GM19455 (cell line): ENCODE measurements around the gene PYGB.

ENCODE experiments used
- ATAC-seq: cut with Tn5 transposase; IDR thresholded peaks from one replicate; pipeline ENCODE4 v1.9.1; 2021; ENCODE audit not compliant: unreplicated experiment

PYGB gene

DNA sequence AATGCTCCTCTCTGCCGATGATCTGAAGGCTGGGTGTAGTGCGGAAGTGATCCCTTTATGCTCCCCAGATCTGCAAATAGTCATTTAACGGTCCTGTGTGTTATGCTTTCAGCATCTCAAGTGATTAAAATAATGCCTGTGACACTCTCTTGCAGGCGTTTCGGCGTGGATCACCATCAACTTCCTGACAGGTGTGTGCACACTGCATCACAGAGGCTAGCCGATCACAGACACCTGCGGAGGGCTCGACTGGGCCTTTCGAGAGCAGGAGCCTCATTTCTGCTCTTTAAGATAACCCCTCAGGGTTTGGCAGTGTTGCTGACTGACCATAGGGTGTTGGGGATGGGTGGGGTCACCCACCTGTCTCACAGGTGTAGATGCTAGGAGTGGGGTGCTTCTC, 32.4 kb upstream of the PYGB start:
- ATAC-seq = no peak

- ATAC-seq = no peak
Observed at GRCh38 chr20:25216199-25216945, 31.5 kb upstream of the PYGB start.

- ATAC-seq = no peak
Observed at GRCh38 chr20:25217161-25218108, 30.4 kb upstream of the PYGB start.

GRCh38 chr20:25218109-25218486, 29.8 kb upstream of the PYGB start:
- no peak for ATAC-seq

- no peak for ATAC-seq
Observed at GRCh38 chr20:25218492-25218891, 29.4 kb upstream of the PYGB start.

- no peak for ATAC-seq
Observed at GRCh38 chr20:25219365-25219764, 28.5 kb upstream of the PYGB start.

DNA sequence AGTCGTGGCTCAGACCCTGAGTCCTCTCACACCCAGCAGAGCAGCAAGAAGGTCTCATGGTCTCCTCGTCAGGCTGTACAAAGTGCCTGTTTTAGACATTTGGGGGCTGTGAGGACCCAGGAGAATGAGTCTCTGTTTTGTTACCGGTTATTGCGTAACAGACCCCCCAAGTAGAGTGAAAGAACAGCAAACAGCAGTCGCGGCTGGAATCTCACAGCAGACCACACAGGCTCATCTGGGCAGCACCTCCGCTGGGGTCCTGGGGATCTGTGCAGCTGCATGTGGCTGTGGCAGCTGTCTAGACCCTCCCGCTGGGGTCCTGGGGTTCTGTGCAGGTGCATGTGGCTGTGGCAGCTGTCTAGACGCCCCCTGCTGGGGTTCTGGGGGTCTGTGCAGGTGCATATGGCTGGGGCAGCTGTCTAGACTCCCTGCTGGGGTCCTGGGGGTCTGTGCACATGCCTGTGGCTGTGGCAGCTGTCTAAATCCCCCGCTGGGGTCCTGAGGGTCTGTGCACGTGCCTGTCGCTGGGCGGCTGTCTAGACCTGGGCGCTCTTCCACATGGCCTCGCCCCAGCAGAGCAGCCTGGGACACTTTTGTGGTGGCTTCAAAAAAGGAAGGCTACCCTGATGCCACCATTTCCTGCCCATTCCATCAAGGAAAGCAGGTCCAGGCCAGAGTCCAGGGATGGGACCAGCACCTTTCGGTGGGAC, 27.7 kb upstream of the PYGB start:
- no peak for ATAC-seq

- no peak for ATAC-seq
Observed at GRCh38 chr20:25220810-25221591, 26.9 kb upstream of the PYGB start.

DNA sequence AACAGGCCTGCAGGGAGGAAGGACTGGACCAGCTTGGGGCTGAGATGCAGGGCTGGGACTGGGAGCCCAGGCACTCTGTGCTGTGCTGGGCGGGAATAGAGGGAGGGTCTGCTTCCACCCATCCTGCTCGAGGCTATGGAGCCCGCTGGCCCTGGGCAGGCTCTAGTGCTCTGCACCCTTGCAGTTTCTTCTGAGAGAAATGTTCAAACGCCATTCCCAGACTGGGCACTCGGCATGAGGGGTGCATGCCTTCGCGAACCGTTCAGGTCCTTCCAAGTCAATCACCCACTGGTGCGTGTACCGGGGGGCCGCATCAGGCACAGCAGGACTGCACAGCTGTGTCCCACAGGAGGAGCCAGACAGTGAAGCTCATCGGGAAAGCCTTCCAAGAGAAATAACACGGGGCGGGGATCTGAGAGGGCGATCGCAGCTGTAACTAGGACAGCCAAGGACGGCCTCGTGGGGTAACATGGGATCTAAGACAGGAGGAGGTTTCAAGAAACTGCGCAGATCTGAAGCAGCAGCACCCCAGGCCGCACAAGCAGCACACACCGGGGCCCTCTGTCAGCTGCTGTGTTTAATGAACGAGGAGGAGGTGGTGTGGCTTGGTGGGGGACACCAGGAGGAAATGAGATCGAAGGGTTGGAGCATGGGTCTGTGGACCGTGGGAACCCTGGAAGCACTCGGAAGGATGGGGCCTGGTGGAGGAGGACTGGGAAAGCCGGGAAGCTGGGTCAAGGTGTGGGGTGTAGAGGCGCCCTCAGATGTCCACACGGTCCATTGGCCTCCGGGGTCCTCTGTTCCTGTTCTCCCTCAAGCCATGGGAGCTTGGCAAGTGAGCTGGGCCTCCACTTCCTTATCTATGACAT, 26.1 kb upstream of the PYGB start:
- no peak for ATAC-seq

- ATAC-seq = no peak
Observed at GRCh38 chr20:25222461-25223178, 25.3 kb upstream of the PYGB start.

GRCh38 chr20:25223179-25223661, 24.7 kb upstream of the PYGB start:
- no peak for ATAC-seq

- no peak for ATAC-seq
Observed at GRCh38 chr20:25223765-25224720, 23.8 kb upstream of the PYGB start.

DNA sequence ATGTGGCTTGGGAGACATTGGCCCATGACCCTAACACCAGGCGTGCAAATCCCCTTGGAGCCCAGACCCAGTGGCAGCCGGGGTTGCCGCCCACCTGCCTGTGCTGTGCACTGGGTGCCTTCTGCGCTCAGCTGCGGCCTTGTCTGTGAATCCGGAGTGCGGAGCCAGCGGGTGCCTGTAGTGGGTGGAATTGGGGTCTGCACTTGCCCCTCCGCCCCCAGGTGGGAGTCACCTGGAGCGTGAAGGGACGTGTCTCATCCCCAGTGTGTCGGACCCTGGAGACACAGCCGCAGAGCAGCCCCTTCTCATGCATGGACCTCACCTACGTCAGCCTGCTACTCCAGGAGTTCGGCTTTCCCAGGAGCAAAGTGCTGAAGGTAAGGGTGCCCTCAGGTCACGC, 22.9 kb upstream of the PYGB start:
- no peak for ATAC-seq

GRCh38 chr20:25225642-25226432, 22.0 kb upstream of the PYGB start:
- ATAC-seq = no peak

DNA sequence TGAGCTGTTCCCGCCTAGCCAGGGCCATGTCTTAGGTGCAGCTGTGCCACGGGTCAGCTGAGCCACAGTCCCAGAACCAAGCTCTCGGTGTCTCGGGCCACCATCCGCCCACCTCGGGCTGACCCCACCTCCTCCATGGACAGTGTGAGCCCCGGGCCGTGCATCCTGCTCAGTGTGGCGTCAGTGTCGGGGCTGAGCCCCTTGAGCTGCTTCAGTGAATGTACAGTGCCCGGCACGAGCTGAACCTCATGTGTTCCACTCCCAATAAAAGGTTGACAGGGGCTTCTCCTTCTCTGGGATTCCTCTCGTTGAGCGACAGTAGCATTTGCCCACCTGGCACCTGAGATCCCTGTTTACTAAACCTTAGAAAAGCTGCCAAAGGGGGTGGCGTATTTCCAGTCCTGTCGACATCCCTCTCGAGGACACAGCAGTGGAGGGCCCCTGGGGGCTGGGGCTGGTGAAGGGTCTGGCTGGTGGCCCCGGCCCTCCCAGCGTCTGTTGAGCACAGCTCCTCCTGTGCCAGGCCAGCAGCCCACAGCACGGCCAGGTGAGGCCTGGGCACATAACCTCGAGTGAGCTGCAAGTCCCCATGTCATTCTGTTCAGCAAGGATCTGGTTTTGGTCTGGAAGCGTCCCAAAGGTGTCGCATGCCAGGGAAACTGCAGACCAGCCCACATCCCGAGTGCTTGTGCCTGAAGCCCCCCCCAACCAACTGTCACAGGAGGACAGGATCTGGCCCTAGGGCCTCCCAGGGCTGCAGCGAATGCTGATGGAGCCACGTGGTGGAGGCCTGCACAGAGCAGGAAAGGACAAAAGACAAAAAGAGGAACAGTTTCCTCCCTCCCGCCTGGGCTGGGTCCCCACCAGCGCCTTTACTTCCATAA, 21.2 kb upstream of the PYGB start:
- no peak for ATAC-seq

DNA sequence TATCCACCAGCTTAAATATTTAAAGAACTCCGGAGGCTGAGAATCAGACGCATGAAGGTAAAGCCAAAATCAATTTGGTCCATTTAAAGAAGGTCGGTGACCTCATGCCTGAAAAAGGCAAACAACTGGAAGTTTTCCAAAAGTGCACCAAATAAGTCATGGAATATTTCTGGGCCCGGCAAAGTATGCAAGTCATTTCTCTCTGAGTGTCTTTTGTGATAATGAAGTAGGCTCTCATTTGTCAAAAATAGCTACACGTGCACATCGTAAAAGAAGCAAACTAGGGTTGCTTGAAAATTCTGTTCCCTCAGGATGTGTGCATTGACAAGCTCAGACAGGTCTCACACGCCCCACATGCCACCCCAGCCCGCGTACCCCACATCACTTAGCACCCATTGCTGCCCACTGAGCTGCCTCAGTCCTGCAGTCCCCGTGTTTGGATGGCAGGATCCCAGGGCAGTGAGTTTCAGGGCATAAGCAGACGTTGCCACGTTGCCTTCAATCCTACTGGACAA, 20.5 kb upstream of the PYGB start:
- no peak for ATAC-seq
